Tongue (tissue), 2 donors: ENCODE data around the gene NUF2. TPM values are rescaled to one million over a fixed set of nuclear protein-coding genes. Genes with fewer than 3 reads are reported as not detected.
A peak's percentile ranks its signal among the peaks of the same experiment; 100 is the strongest.
"Not testable (repeated sequence)": the region's sequence is repeated elsewhere in the genome, so short reads cannot be mapped to it uniquely, and the experiment has no call there.

ENCODE experiments used
- DNase-seq: peaks from one replicate; pipeline ENCODE4 v3.0.0-alpha.2; 2015
- total RNA-seq: library from RNA; depleted of rRNA; stranded (reverse); fragments of >200 nt; gene quantifications from one replicate; pipeline ENCODE4 v1.2.3, GENCODE V29; 2014

Gene NUF2
- total RNA-seq, 1 donor from 2014 or later = 17.5 TPM

- no peak for DNase-seq
These were observed 13.5 kb downstream of the NUF2 start for GRCh38 chr1:163335216-163335615.

- DNase-seq = no peak
These were observed 15.9 kb downstream of the NUF2 start for GRCh38 chr1:163337631-163338030.

DNA sequence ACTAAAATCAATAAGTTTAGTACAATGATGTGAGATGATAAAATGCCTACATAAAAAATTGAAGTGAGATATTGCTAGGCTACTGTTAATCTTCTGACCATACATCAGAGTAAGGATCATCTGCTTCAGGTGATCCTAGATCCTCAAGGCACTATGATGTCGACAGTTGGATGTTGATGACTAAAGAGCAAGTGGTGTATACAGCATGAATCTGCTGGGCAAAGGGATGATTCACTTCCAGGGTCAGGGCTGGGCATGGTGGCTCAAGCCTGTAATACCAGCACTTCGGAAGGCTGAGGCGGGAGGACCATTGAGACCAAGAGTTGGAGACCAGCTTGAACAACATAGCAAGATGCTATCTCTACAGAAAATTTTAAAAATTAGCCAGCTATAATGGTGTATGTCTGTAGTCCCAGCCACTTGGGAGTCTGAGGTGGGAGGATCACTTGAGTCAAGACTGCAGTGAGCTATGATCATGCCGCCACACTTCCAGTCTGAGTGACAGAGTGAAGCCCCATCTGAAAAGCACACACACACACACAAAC, 24.6 kb downstream of the NUF2 start:
- DNase-seq = no peak

GRCh38 chr1:163347106-163347505, 25.4 kb downstream of the NUF2 start:
- no peak for DNase-seq

GRCh38 chr1:163351912-163352311, 30.2 kb downstream of the NUF2 start:
- DNase-seq = no peak

DNA sequence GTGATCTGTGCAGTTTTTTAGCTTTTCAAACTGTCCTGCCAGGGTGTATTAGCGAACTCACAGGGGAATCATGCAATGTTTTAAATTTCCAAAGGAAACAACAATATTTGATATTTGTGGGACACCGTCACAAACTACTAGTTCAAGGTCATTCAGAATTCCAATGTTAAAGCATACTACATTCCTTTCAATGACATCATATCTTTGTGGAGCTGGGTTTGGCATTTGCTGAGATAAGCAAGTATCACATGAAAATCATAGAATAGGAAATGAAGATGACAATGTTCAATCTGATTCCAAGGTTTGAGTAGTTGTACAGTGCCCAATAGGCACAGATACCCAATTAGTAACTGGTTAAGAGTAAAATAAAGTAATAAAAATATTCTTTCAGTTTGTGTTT, 35.6 kb downstream of the NUF2 start:
- no peak for DNase-seq

- not testable (repeated sequence) for DNase-seq
These were observed 36.4 kb downstream of the NUF2 start for GRCh38 chr1:163358172-163358571.

DNA sequence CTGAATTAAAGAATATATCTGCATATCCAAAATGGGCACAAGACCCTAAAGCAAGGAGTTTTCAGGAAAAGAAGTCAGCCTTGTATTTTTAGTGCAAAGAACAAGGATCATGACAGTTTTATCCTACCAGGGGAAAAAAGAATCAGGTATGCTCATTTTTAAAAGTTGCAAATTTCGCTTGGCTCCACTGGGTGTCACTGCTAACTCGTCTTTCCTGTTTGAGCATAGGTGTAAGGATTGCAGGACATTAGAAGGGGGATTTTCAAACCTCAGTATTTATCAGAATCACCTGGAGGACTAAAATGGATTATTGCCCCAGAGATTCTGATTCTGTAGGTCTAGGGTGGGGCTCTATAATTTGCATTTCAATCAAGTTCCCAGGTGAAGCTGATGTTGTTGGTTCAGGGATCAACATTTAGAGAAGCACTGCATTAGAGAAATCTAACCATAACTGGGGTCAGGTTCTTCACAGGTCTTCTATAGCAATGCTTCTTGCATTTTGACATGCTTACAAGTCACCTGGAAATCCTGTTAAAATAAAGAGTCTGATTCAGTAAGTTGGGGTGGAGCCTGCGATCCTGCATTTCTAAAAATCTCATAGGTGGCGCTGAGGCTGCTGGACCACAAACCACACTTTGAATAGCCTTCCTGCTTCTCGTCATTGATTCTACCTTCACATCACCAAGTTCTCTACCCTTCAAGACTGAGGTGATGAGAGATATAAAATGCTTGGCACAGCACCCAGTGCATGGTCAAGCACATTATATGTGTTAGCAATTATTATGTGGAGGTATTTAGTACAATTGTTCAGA, 39.6 kb downstream of the NUF2 start:
- peak; percentile 52 for DNase-seq

DNA sequence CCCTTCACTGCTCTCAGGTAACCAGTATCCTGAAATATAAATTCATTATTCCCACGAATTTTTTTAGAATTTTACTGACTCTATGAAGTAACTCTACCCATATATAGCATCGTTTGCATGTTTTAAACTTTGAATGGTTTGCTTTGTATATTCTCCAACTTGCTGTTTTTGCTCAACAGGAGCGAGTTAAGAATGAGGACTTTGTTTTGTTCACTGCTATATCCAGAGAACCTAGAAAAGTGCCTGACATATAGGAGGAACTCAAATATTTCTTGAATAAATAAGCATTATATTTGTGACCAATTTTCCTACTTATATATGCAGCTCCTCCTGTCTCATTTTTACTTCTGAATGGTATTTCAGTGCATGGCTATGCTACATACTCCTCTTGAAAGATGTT, 43.4 kb downstream of the NUF2 start:
- DNase-seq = no peak

DNA sequence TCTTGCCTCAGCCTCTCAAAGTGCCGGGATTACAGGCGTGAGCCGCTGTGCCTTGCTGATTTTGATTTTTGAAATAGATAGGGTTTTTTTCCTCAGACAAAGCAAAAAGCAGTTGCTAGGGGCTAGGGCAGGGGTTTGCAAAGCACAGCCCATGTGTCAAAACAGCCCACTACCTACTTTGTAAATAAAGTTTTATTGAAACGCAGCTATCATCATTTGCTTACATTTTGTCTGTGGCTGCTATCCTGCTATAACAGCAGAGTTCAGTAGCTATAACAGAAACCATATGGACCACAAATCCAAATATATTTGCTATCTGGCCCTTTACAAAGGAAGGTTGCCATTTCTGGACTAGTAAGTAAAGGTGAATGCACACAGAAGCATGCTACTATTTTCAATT, 44.8 kb downstream of the NUF2 start:
- DNase-seq = no peak

GRCh38 chr1:163367721-163368120, 46.0 kb downstream of the NUF2 start:
- no peak for DNase-seq

DNA sequence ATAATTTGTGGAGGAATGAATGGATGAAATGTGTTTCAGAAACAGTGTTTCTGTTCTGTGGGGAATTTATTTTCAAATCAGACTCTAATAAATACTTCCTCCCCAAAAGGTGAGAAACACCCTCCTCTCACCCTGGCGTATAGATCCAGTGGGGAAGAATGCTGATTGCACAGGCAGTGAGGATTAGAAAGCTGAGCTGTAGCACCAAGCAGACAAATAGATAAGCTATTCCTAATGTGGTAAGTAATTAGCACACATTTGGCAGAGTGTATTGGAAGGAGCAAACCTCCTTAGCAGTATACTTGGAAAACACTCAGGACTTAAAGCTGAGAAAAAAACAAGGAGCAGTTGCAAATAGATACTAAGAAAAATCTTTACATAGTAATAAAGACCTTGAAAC, 50.8 kb downstream of the NUF2 start:
- no peak for DNase-seq

GRCh38 chr1:163378554-163378953, 56.8 kb downstream of the NUF2 start:
- no peak for DNase-seq

DNA sequence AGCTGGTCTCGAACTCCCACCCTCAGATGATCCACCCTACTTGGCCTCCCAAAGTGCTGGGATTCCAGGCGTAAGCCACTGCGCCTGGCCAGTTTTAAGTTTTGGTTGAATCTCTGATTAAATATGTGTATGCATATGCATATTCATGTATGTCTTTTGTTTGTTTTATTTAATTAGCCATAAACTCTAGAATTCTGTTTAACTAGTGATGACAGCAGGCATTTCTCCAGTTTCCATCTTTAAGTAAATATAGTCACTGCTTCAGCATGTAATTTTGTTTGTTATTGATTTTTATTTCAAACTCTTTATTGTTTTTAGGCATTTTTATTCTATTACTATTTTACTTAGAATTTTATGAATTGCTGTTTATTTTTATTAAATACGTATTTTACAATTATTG, 58.0 kb downstream of the NUF2 start:
- DNase-seq = no peak

GRCh38 chr1:163381487-163382184, 59.9 kb downstream of the NUF2 start:
- DNase-seq = no peak

- DNase-seq = no peak
These were observed 60.6 kb downstream of the NUF2 start for GRCh38 chr1:163382395-163382794.

GRCh38 chr1:163387146-163387545, 65.4 kb downstream of the NUF2 start:
- DNase-seq = no peak

DNA sequence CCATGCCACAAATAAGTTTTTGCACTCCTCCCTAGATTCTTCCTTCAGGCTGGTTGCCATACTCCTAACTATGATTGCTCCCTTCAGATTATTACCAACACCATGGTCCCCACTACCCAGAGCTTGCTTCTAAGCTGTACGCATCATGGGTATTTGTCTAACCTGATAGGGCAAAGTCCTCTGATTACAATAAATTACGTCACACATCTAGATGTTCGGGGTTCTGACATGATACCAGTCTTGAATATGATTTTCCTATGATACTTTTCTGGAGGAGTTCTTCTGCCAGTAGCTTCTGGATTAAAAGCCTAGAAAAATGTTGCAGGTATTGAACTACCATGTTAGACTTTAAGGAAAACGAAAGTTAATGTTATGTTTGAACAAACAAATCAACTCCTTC, 67.2 kb downstream of the NUF2 start:
- DNase-seq = no peak

- DNase-seq = no peak
These were observed 74.0 kb downstream of the NUF2 start for GRCh38 chr1:163395790-163396189.

DNA sequence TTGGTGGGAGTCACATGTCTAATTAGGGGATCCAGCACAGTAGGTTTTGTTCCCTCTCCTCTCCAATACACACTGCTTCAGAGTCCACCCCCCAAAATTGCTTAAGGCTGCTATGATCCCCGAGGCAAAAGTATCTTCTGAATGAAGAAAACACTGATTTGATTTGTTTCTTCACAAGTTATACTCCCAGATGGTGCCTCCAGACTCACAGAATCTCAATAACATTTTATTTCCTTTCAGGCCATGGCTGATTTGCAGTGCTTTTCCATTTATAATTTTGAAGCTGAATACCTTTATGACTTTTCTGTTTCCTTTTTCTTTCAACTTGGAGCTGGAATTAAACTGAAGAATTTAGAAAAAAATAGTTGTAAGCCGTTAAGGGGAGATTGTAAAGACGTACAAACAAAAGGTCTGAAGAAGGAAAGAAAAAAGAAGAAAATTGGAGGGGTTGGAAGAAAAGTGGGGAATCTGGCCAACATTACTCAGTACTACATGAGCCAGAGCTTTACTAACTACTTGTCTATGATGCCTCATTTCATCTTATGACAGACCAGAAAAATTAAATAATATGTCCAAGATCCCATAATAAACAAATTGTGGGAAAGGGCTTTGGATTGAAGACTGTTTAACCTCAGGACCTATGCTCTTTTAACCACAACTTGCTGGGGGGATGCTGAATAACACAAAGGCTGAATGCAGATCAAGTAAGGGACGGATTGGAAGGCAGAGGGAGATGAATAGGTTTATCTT, 75.9 kb downstream of the NUF2 start:
- DNase-seq = peak; percentile 51

- no peak for DNase-seq
These were observed 77.2 kb downstream of the NUF2 start for GRCh38 chr1:163399001-163399400.

GRCh38 chr1:163399976-163400601, 78.3 kb downstream of the NUF2 start:
- peak; percentile 57 for DNase-seq
